Ecto neural progenitor cell (in vitro differentiated cells): ENCODE measurements around the gene FASTK.
A peak's percentile ranks its signal among the peaks of the same experiment; 100 is the strongest.

Source experiments
- DNase-seq: peaks from one replicate; pipeline ENCODE4 v3.0.0-alpha.2; 2018; ENCODE audit warnings: low spot score

Gene FASTK

GRCh38 chr7:151117565-151117964, 37.0 kb upstream of the FASTK start:
- no peak for DNase-seq

- no peak for DNase-seq
Measured at GRCh38 chr7:151116603-151117440, 36.2 kb upstream of the FASTK start.

GRCh38 chr7:151115836-151116418, 35.3 kb upstream of the FASTK start:
- no peak for DNase-seq

- peak; percentile 70 for DNase-seq
Measured at GRCh38 chr7:151115121-151115835, 34.7 kb upstream of the FASTK start.

GRCh38 chr7:151114151-151115090, 33.8 kb upstream of the FASTK start:
- peak; percentile 74 for DNase-seq

- DNase-seq: no peak
Measured at GRCh38 chr7:151113344-151114150, 32.9 kb upstream of the FASTK start.

- DNase-seq: peak; percentile 83
Measured at GRCh38 chr7:151110941-151111645, 30.5 kb upstream of the FASTK start.

- DNase-seq: no peak
Measured at GRCh38 chr7:151110236-151110940, 29.8 kb upstream of the FASTK start.

- no peak for DNase-seq
Measured at GRCh38 chr7:151109094-151110048, 28.8 kb upstream of the FASTK start.

- DNase-seq: no peak
Measured at GRCh38 chr7:151107882-151108281, 27.3 kb upstream of the FASTK start.

GRCh38 chr7:151104411-151105235, 24.0 kb upstream of the FASTK start:
- no peak for DNase-seq

- no peak for DNase-seq
Measured at GRCh38 chr7:151103973-151104372, 23.4 kb upstream of the FASTK start.

- no peak for DNase-seq
Measured at GRCh38 chr7:151102991-151103390, 22.4 kb upstream of the FASTK start.

GRCh38 chr7:151101621-151102396, 21.2 kb upstream of the FASTK start:
- DNase-seq: no peak

GRCh38 chr7:151100921-151101320, 20.3 kb upstream of the FASTK start:
- no peak for DNase-seq

GRCh38 chr7:151099486-151100211, 19.0 kb upstream of the FASTK start:
- no peak for DNase-seq
